Caki2 (cell line): ENCODE data around the gene BATF3. TPM values are rescaled to one million over a fixed set of nuclear protein-coding genes. Genes with fewer than 3 reads are reported as not detected.
"Not testable (repeated sequence)": the region's sequence is repeated elsewhere in the genome, so short reads cannot be mapped to it uniquely, and the experiment has no call there.

Experiments
- DNase-seq: peaks from one replicate; pipeline ENCODE4 v3.0.0-alpha.2; 2015; ENCODE audit warnings: low read depth
- in situ Hi-C: cut with HindIII; loops from 2 replicates; pipeline ENCODE4 v1.10.0; 2016; ENCODE audit warnings: low sequenced_read_pairs, low pct_unique_long_range_greater_than_20kb, mixed read lengths
- total RNA-seq: library from RNA; depleted of rRNA; stranded (reverse); fragments of >200 nt; shearing (Covaris generic); gene quantifications from 2 replicates; pipeline ENCODE4 v1.2.3, GENCODE V29; 2014; ENCODE audit warnings: low replicate concordance; rRNA removed

Gene BATF3
- total RNA-seq, 1 experiment from 2014 or later: 1.2 TPM

DNA sequence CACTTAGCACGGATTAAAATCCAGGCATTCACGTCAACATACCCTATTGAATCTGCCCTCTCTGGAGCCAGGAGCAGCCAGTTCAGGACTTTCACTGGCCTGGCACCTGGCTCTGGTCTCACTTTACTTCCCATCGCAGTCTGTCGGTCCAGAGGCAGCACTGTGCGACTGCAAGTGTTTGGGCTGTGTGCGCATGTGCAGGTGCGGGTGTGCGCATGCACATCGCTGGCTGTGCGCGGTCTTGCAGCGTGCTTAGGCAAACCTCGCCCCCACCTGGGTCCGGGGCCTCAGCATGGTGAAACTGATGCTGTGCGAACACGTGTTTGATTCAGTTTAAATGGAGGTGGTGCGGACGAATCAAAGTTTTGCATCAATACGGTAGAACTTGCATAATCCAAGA is 53.1 kb downstream of the BATF3 start:
- in situ Hi-C loops: no loop called here

DNA sequence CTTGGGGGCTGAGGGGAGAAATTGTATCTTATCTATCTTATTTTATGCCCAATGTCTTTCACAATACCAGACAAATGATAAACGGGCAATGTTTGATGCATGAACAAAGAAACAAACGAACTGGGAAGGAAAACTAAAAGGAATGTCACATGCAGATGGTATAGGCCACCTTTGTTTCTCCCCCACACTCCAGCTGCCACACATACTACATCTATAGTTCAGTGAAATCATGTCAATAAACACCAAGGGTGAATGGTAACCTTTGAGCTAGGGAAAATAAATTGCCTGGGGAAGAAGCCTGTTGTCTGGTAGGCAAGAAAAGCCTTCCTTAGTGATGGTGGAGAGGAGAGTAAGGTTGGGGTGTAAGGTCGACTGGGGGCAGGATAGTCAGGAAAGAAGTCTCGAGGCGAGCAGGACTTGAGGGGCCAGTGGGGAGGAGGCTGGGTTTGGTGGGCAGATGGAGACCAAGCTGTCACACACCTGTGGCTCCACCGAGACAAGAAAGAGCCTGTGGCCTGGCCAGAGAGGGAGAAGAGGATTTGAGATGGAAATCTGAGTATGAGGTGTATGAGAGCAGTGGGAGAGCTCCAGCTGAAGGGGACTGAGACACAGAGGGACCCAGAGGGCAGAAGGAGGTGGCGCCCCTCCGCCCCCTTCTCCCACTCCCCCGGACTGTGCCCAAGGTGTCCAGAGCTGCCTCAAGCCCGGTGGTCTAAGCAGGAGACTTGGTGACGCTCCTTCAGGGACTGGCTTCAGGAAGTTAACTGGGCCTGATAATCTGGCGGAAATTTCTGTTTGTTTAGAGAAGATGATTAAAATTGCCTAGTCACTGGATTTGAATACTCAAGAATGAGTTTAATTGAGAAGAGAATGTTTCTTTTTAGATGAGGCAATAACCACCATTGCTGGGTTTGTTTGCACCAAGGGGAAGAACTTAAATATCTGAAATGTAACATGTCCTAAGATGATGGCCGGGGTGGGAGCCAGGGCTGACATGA is 53.8 kb downstream of the BATF3 start:
- no peak for DNase-seq
- in situ Hi-C loops: no loop called here

More for the DNA sequence above, 53.1 kb downstream of the BATF3 start:
- no peak for DNase-seq

GRCh38 chr1:212644866-212645545 is 54.6 kb downstream of the BATF3 start:
- in situ Hi-C loops: no loop called here

DNA sequence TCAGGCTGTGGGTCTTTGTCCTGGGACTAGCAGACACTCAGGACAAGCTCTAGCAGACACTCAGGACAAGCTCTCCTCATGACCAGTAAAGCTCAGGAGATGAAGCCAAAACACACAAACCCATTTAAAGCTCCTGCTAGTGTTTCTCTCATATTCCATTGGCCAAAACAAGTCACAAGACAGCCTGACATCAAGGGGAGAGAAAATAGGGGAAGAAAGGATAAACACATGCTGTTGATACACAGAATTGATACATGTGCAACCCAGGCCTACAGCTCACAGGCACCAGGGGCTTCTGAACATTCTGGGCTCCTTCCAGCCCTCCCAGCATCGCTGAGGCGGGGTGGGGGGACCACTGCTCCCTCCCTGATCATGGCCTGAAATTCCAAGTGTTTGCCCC is 55.8 kb downstream of the BATF3 start:
- in situ Hi-C loops: no loop called here
- DNase-seq: no peak

More at GRCh38 chr1:212644866-212645545, 54.6 kb downstream of the BATF3 start:
- DNase-seq: no peak

GRCh38 chr1:212641956-212642355 is 57.7 kb downstream of the BATF3 start:
- no peak for DNase-seq

DNA sequence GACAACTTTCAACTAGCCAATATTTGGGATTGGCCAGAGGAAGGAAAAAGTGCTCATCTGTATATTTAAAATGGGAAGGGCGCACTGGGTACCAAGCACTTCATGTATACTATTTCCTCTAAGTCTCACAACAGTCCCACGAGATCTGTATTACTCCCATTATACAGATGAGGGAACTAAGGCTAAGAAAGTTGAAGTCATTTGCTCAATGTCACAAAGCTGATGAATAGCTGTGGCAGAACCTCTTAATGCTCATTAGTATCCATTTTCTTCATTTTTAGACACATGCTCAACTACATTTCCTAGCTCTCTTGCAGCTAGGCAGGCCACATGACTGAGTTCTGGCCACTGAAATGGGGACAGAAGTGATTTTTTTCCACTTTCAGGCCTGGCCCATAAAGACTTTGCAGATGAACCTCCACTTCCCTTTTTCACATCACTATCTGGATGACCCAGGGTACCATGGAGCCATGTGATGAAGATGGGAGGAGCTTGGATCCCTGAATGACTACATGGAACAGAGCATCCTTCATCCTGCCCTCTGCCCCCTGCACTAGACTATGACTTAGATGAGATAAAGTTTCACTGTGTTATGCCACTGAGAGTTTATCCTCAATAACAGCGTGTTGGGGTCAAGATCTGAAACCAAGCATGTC is 59.3 kb downstream of the BATF3 start:
- DNase-seq: no peak
- in situ Hi-C loops: no loop called here

More at GRCh38 chr1:212641956-212642355, 57.7 kb downstream of the BATF3 start:
- in situ Hi-C loops: no loop called here

DNA sequence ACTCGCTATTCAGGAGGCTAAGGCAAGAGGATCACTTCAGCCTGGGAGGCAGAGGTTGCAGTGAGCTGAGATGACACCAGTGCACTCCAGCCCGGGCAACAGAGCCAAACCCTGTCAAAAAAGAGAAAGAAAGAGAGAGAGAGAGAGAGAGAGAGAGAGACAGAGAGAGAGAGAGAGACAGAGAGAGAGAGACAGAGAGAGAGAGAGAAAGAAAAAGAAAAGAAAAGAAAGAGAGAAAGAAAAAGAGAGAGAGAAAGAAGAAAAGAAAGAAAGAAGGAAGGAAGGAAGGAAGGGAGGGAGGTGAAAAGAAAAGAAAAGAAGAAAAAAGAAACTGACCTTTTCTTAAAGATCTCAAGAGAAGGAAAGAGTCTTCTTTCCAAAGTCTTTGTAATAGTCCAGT is 60.1 kb downstream of the BATF3 start:
- in situ Hi-C loops, DNase-seq: not testable (repeated sequence)

DNA sequence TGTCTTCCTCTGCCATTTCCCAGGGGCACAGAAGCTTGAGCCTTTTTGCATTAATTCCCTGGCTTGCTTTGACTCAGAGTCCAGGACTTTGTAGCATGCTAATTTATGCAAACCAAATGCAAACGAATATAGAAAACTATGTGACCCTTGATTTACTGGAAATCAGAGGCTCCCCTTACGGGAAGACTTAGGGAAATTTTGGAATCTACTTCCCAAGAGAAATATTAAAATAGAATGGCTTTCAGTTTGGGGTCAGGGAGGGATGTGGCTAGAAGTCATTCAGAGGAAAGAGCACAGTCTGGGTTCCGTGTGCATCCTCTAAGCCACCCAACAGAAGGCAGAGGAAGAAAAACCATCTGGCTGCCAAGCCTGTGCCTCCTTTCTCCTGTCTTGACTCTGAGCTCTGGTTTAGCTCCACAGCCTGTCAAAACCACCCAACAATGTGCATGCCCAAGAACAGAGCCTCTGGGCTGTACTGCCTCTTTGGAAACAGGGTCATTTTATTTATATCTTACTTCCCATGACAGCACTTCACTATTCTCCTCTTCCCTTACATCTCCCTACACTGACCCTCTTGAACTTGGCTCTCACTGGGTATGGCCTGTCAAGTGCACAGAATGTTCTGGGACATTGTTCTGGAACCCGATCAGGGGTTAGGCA is 61.0 kb downstream of the BATF3 start:
- in situ Hi-C loops: no loop called here
- no peak for DNase-seq

GRCh38 chr1:212637902-212638301 is 61.7 kb downstream of the BATF3 start:
- in situ Hi-C loops: no loop called here

More at GRCh38 chr1:212637902-212638301, 61.7 kb downstream of the BATF3 start:
- DNase-seq: no peak

Other genes starting within 250 kb of the BATF3 start
- gene ATF3, start 91.1 kb downstream of the BATF3 start, total RNA-seq: 30.0 and 39.7 TPM in 2 replicates
- gene NSL1, start 91.9 kb upstream of the BATF3 start, total RNA-seq: 54.7 and 65.7 TPM in 2 replicates
- 11.5 and 11.8 TPM in 2 replicates for gene TATDN3, start 92.1 kb upstream of the BATF3 start, total RNA-seq
- not detected in 2 replicates for gene SPATA45, start 147.8 kb upstream of the BATF3 start, total RNA-seq
- 10.3 and 20.4 TPM in 2 replicates for gene FLVCR1, start 158.4 kb upstream of the BATF3 start, total RNA-seq